Esophagus squamous epithelium (tissue), 4 donors: ENCODE measurements around the gene TSPAN15.

ENCODE experiments used
- CTCF ChIP-seq, 6 experiments: fragments of 450-650 bp in 4 of 6; fragments of 200-600 bp in 2 of 6; sonication (generic) in 2 of 6; IDR thresholded peaks; one replicate each; pipeline ENCODE4 v1.5.1; 2016 to 2019; ENCODE audit warnings: antibody characterized with exemption in 6 of 6, mild to moderate bottlenecking in 4 of 6, moderate library complexity in 4 of 6
- POLR2A ChIP-seq, 4 donors: fragments of 450-650 bp; IDR thresholded peaks; one replicate each; pipeline ENCODE4 v1.6.1; 2017; ENCODE audit warnings: antibody characterized with exemption in 4 of 4, mild to moderate bottlenecking in 4 of 4, moderate library complexity in 3 of 4

- TF ChIP-seq CTCF (IDR thresholded peaks at IDR 0.05) (no peak), POLR2A (IDR thresholded peaks at IDR 0.05) (no peak)
Observed at GRCh38 chr10:69425511-69426298, 25.6 kb upstream of the TSPAN15 start.
